Measurements from ENCODE around the gene PRDM7.

DNA sequence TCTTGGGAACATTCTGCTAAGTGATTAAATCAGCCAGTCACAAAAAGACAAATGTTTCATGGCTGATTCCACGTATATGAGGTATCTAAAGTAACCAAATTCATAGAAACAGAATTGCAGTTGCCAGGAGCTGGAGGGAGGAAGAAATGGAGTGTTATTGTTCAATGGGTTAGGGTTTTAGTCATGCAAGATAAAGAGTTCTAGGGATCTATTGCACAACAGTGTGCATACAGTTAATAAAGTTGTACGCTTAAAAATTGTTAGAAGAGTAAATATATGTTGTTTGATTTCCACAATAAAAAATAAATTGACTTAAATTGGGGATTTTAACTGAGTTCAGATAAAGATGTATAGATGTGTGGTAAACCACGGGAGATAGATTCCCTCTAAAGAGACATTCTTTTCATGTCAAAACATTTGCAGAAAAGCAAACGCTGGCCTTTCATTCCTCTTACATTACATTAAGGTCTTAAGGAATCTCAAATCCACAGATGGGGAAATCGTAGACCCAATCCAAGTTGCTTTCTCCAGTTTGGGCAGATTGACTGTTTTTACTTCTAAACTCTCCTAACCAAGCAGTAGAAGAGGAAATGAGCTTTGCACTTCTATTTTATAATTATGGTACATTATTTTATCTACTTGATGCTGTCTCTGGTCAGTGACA is 4.6 kb downstream of the PRDM7 start:
- no peak for TF ChIP-seq BHLHE40 (IDR thresholded peaks at IDR 0.05; ENCODE audit: low read depth, low read length)
- TF ChIP-seq CTCF (conservative IDR thresholded peaks at IDR 0.05; ENCODE audit: low read depth, low read length), result no peak
- no peak for TF ChIP-seq POLR2A (IDR thresholded peaks at IDR 0.05; ENCODE audit: low read depth, low read length)
- no peak for TF ChIP-seq MAZ (IDR thresholded peaks at IDR 0.05; ENCODE audit: borderline replicate concordance, low read depth, low read length)
- no peak for TF ChIP-seq MAFK (IDR thresholded peaks at IDR 0.05; ENCODE audit: low read depth, low read length)
- TF ChIP-seq, protein P1, sequence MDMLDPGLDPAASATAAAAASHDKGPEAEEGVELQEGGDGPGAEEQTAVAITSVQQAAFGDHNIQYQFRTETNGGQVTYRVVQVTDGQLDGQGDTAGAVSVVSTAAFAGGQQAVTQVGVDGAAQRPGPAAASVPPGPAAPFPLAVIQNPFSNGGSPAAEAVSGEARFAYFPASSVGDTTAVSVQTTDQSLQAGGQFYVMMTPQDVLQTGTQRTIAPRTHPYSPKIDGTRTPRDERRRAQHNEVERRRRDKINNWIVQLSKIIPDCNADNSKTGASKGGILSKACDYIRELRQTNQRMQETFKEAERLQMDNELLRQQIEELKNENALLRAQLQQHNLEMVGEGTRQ (IDR thresholded peaks at IDR 0.05; ENCODE audit: low read depth, low read length), result no peak
- no peak for TF ChIP-seq FOS (IDR thresholded peaks at IDR 0.05; ENCODE audit: low read depth, low read length)
- peak; percentile 90 for TF ChIP-seq CEBPB (IDR thresholded peaks at IDR 0.05; ENCODE audit: low read depth, low read length)
- no peak for TF ChIP-seq SMC3 (IDR thresholded peaks at IDR 0.05; ENCODE audit: low read depth, low read length)
- no peak for TF ChIP-seq RCOR1 (IDR thresholded peaks at IDR 0.05; ENCODE audit: insufficient replicate concordance, low read length)
- TF ChIP-seq MXI1 (IDR thresholded peaks at IDR 0.05; ENCODE audit: borderline replicate concordance, low read depth, low read length), result no peak
- no peak for TF ChIP-seq RAD21 (IDR thresholded peaks at IDR 0.05; ENCODE audit: low read length)

All from IMR-90 (cell line).